Lung (tissue), 12 donors: Measurements from ENCODE around the gene PTPN14. TPM values are rescaled to one million over a fixed set of nuclear protein-coding genes. Genes with fewer than 3 reads are reported as not detected.
"Not testable (repeated sequence)": the region's sequence is repeated elsewhere in the genome, so short reads cannot be mapped to it uniquely, and the experiment has no call there.

ENCODE experiments used
- ATAC-seq: fragments of 200-7000 bp; cut with Tn5 transposase; one replicate; pipeline ENCODE4 v1.9.1; 2020; ENCODE audit warnings: moderate number of reproducible peaks; ENCODE audit not compliant: insufficient read depth, low FRiP score
- DNase-seq, 3 donors: peaks; one replicate each; pipeline ENCODE4 v3.0.0-alpha.2; 2013 to 2017
- H3K27ac ChIP-seq, 2 donors: one replicate each; pipeline ENCODE4 v1.5.1; 2013; ENCODE audit warnings: mild to moderate bottlenecking in 2 of 2, moderate library complexity in 2 of 2, control low read depth in 1 of 2, inconsistent platforms in 1 of 2, low read depth in 1 of 2, low read length in 1 of 2
- H3K27me3 ChIP-seq, 3 donors: one replicate each; pipeline ENCODE4 v1.5.1; 2013; ENCODE audit warnings: low read length in 2 of 3; ENCODE audit not compliant: control insufficient read depth in 3 of 3, insufficient read depth in 3 of 3
- H3K36me3 ChIP-seq, 4 donors: one replicate each; pipeline ENCODE4 v1.5.1; 2013; ENCODE audit warnings: low read length in 4 of 4, mild to moderate bottlenecking in 1 of 4, moderate library complexity in 1 of 4; ENCODE audit not compliant: control insufficient read depth in 4 of 4, insufficient read depth in 4 of 4
- H3K4me1 ChIP-seq, 5 donors: one replicate each; pipeline ENCODE4 v1.5.1; 2013; ENCODE audit warnings: low read length in 5 of 5, mild to moderate bottlenecking in 2 of 5, moderate library complexity in 1 of 5; ENCODE audit not compliant: control insufficient read depth in 5 of 5, insufficient read depth in 5 of 5
- H3K4me3 ChIP-seq: one replicate; pipeline ENCODE4 v1.5.1; 2013; ENCODE audit warnings: mild to moderate bottlenecking, control low read depth, moderate library complexity
- H3K9ac ChIP-seq, 2 donors: one replicate each; pipeline ENCODE4 v1.5.1; 2013; ENCODE audit warnings: low read length in 2 of 2, control low read depth in 1 of 2; ENCODE audit not compliant: insufficient read depth in 1 of 2
- H3K9me3 ChIP-seq, 4 donors: one replicate each; pipeline ENCODE4 v1.5.1; 2013; ENCODE audit warnings: low read length in 3 of 4, mild to moderate bottlenecking in 1 of 4, moderate library complexity in 1 of 4; ENCODE audit not compliant: control insufficient read depth in 4 of 4, insufficient read depth in 3 of 4
- WGBS, 2 donors: extraction: QIAGEN DNeasy Blood & Tissue Kit; methylation state at CpG; one replicate each; pipeline ENCODE4 v1.1.7; 2013; 5-methylcytosine and 5-hydroxymethylcytosine counted together
- polyA plus RNA-seq, 2 donors: library from polyadenylated mRNA; stranded (reverse); fragments of 200-250 nt; gene quantifications; one replicate each; pipeline ENCODE4 v1.2.1, GENCODE V29; 2013
- total RNA-seq, 2 donors: library from RNA; depleted of rRNA in 1 of 2; stranded (reverse); fragments of >200 nt in 1 of 2; gene quantifications; one replicate each; pipeline ENCODE4 v1.2.1, GENCODE V29; 2014 to 2021
- TF ChIP-seq, protein P1 (sequence below): IDR thresholded peaks from 2 replicates; pipeline ENCODE4 v1.5.1; 2012; ENCODE audit warnings: mild to moderate bottlenecking; ENCODE audit errors: control extremely low read depth, extremely low read depth
- donor health status: control.
- donor health status: control.
- donor health status: Bipolar disorder and iron deficiency.
- donor health status: healthy.
- donor health status: DM: yes; HTN: yes; CAD: no.

The PTPN14 gene
- total and polyA plus RNA-seq, 4 donors = 4.4 to 43.2 (median 15.2) TPM

DNA sequence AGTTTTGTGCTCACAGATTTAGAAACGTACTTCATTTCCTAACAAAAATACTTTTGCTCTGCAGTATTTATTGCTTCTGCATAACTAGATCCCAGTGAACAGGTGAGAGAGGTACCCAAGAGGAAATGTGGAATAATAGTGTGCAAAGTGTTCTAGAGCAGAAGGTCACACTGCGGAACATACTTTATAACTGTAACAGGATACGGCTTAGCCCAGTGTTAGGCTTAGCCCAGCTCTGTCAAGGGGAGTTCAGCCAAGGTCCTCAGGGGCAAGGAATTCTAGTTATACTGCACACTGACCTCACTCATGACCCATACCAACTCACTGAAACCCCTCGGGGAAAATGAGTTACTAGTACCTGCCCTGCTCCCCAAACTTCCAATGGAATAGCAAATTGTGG, 55.3 kb downstream of the PTPN14 start:
- 73 to 83% methylated on average over 4 of the region's 4 CpGs for WGBS, 2 donors
- no peak overlapping the region for H3K4me3 ChIP-seq
- no peaks in the 10 kb centered on the region for H3K27me3 ChIP-seq
- ATAC-seq = no peak
- DNase-seq = no peak
- no peak overlapping the region for H3K27ac ChIP-seq
- TF ChIP-seq, protein P1, sequence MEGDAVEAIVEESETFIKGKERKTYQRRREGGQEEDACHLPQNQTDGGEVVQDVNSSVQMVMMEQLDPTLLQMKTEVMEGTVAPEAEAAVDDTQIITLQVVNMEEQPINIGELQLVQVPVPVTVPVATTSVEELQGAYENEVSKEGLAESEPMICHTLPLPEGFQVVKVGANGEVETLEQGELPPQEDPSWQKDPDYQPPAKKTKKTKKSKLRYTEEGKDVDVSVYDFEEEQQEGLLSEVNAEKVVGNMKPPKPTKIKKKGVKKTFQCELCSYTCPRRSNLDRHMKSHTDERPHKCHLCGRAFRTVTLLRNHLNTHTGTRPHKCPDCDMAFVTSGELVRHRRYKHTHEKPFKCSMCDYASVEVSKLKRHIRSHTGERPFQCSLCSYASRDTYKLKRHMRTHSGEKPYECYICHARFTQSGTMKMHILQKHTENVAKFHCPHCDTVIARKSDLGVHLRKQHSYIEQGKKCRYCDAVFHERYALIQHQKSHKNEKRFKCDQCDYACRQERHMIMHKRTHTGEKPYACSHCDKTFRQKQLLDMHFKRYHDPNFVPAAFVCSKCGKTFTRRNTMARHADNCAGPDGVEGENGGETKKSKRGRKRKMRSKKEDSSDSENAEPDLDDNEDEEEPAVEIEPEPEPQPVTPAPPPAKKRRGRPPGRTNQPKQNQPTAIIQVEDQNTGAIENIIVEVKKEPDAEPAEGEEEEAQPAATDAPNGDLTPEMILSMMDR = no peak
- no peaks in the 10 kb centered on the region for H3K36me3 ChIP-seq
- H3K9me3 ChIP-seq = no peaks in the 10 kb centered on the region
- H3K9ac ChIP-seq = no peak overlapping the region
- peaks cover 0 to 16% (median 0%) of the 10 kb centered on the region in 5 donors for H3K4me1 ChIP-seq

DNA sequence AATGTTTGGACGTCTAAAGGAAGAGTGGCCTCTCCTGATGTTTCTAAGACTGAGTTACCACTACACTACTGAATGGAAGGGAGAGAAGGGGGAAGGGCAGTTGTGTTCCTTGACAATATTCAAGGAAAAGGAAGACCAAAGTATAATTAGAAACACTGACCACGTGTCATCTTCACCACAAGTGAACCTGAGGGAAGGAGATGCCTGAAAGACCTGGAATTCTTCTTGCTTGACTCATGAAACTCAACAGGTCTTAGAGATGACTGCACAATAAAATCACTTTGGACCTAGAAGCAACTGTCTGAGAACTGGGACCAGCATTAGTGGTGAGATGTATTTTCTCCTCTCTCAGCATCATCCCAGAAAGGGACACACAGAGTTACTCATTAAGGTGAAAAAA, 56.7 kb downstream of the PTPN14 start:
- no peaks in the 10 kb centered on the region for H3K27me3 ChIP-seq
- TF ChIP-seq, protein P1 = no peak
- no peaks in the 10 kb centered on the region for H3K36me3 ChIP-seq
- no peak overlapping the region for H3K4me3 ChIP-seq
- ATAC-seq (no peak), DNase-seq (no peak)
- no peak overlapping the region for H3K9ac ChIP-seq
- H3K4me1 ChIP-seq = peaks cover 0 to 19% (median 0%) of the 10 kb centered on the region in 5 donors
- no peak overlapping the region for H3K27ac ChIP-seq
- 51 to 60% methylated on average over 2 of the region's 2 CpGs for WGBS, 2 donors
- no peaks in the 10 kb centered on the region for H3K9me3 ChIP-seq

DNA sequence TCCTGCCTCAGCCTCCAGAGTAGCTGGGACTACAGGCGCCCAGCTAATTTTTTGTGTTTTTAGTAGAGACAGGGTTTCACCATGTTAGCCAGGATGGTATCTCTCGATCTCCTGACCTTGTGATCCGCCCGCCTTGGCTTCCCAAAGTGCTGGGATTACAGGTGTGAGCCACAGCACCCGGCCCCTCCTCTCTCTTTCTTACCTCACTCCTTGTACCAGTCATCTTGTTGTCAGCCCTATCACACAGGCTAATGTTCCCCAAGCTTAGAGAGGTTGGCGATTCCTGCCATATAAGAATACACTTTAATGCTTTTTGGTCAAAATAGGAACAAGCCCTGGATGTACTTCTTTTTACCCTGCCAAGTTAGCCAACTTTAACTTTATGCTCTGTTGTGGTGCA, 57.2 kb downstream of the PTPN14 start:
- H3K27ac ChIP-seq, ATAC-seq: not testable (repeated sequence)

DNA sequence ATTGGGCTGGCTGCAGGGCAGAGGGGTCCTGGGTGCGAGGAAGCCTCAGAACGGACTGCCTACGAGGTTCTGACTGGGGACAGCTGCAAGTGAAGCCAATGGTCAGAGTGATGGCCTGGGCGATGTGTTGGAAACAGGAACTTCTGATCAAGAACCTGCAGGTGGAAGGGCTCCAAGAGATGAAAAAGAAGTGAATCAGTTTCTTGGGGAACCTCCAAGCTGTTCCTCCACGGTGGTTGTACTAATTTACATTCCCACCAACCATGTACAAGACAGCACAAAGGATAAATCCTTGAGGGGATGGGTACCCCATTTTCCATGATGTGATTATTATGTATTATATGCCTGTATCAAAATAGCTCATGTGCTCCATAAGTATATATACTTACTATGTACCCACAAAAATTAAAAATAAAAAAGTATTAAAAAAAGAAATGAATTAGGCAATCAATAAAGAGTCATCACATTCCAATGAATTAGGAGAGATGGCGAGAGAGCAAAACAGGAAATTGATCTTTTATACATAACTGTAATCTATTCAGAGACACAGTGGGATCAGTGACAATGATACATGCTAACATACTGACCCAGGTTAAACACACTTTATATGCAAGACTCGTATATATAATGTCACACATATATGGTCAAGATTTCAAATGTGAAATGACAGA, 58.1 kb downstream of the PTPN14 start:
- ATAC-seq = no peak
- Histone ChIP-seq H3K9ac (no peak overlapping the region), H3K36me3 (no peaks in the 10 kb centered on the region), H3K9me3 (no peaks in the 10 kb centered on the region), H3K4me3 (no peak overlapping the region), H3K4me1 (peaks cover 0 to 18% (median 0%) of the 10 kb centered on the region in 5 donors), H3K27me3 (no peaks in the 10 kb centered on the region), H3K27ac (no peak overlapping the region)
- 82 to 87% methylated on average over 7 of the region's 7 CpGs for WGBS, 2 donors
- TF ChIP-seq, protein P1 = no peak
- no peak for DNase-seq

More for the DNA sequence above, 57.2 kb downstream of the PTPN14 start:
- H3K9ac ChIP-seq, H3K27me3 ChIP-seq, H3K4me3 ChIP-seq, DNase-seq, H3K9me3 ChIP-seq, H3K36me3 ChIP-seq: not testable (repeated sequence)
- 84 to 86% methylated on average over 6 of the region's 6 CpGs for WGBS, 2 donors
- peaks cover 0 to 21% (median 0%) of the 10 kb centered on the region in 5 donors for H3K4me1 ChIP-seq
